ENCODE measurements around the gene TTPAL.
A peak's percentile ranks its signal among the peaks of the same experiment; 100 is the strongest.

TTPAL gene

DNA sequence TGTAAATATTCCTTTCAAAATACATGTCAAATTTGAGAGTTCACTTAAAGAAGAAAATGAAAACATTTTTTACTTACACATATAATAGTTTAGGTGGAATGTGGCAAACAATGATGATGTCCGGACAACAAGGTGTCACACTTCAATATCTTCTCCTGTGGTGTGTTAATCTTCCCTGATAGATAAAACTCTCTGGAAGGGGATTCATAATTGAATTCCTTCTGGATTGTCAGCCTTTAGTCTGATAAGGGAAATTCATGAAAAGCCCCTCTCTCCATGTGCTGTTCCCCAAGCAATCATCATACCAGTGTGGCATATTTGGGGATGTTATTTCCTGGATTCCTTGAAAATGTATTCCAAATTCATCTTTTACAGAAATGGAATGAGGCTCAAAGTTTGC lies 47.2 kb downstream of the TTPAL start:
- peak overlapping the region; percentile 75 for H3K9ac ChIP-seq (ENCODE audit: low read length)
- no peaks in the 10 kb centered on the region for H3F3A ChIP-seq (ENCODE audit: insufficient read depth)
- no peaks in the 10 kb centered on the region for H3K36me3 ChIP-seq (ENCODE audit: low read length)
- no peaks in the 10 kb centered on the region for H4K20me1 ChIP-seq (ENCODE audit: low read depth, low read length)
- H3K27me3 ChIP-seq (ENCODE audit: low read length) = no peaks in the 10 kb centered on the region
- H3K4me3 ChIP-seq (ENCODE audit: insufficient read depth, low read length, poor library complexity, severe bottlenecking) = no peak overlapping the region
- peak overlapping the region; percentile 71 for H3K4me2 ChIP-seq (ENCODE audit: low read depth, low read length, poor library complexity, severe bottlenecking)
- no peak overlapping the region for H3K27ac ChIP-seq (ENCODE audit: low read depth, low read length)
- no peaks in the 10 kb centered on the region for H3K9me3 ChIP-seq (ENCODE audit: insufficient read depth, low read length)
- TF ChIP-seq CTCF (IDR thresholded peaks at IDR 0.05; ENCODE audit: insufficient read depth, low read length, poor library complexity, severe bottlenecking) (no peak), EZH2phosphoT487 (conservative IDR thresholded peaks at IDR 0.05; ENCODE audit: low read length) (no peak)
- peaks cover 39% of the 10 kb centered on the region for H3K79me2 ChIP-seq (ENCODE audit: insufficient read depth, low read length)
- H3K9me2 ChIP-seq (replicated peaks; ENCODE audit: insufficient read depth, low read length) = no peaks in the 10 kb centered on the region
- peak overlapping the region; percentile 65 for H2AFZ ChIP-seq (ENCODE audit: low read depth, low read length, severe bottlenecking)

GRCh38 chr20:44523746-44524145 lies 48.1 kb downstream of the TTPAL start:
- H3K9me2 ChIP-seq (replicated peaks; ENCODE audit: insufficient read depth, low read length) = no peaks in the 10 kb centered on the region
- H3K79me2 ChIP-seq (ENCODE audit: insufficient read depth, low read length) = peaks cover 30% of the 10 kb centered on the region
- no peak overlapping the region for H3K4me2 ChIP-seq (ENCODE audit: low read depth, low read length, poor library complexity, severe bottlenecking)
- no peak overlapping the region for H3K27ac ChIP-seq (ENCODE audit: low read depth, low read length)
- H4K20me1 ChIP-seq (ENCODE audit: low read depth, low read length) = no peaks in the 10 kb centered on the region
- TF ChIP-seq EZH2phosphoT487 (conservative IDR thresholded peaks at IDR 0.05; ENCODE audit: low read length) (no peak), CTCF (IDR thresholded peaks at IDR 0.05; ENCODE audit: insufficient read depth, low read length, poor library complexity, severe bottlenecking) (no peak)
- no peak overlapping the region for H3K9ac ChIP-seq (ENCODE audit: low read length)
- H3K27me3 ChIP-seq (ENCODE audit: low read length) = no peaks in the 10 kb centered on the region
- no peak overlapping the region for H2AFZ ChIP-seq (ENCODE audit: low read depth, low read length, severe bottlenecking)
- H3K36me3 ChIP-seq (ENCODE audit: low read length) = no peaks in the 10 kb centered on the region
- H3K9me3 ChIP-seq (ENCODE audit: insufficient read depth, low read length) = no peaks in the 10 kb centered on the region
- no peak overlapping the region for H3K4me3 ChIP-seq (ENCODE audit: insufficient read depth, low read length, poor library complexity, severe bottlenecking)
- H3F3A ChIP-seq (ENCODE audit: insufficient read depth) = no peaks in the 10 kb centered on the region

- no peaks in the 10 kb centered on the region for H3K27me3 ChIP-seq (ENCODE audit: low read length)
- no peaks in the 10 kb centered on the region for H4K20me1 ChIP-seq (ENCODE audit: low read depth, low read length)
- H3K9me3 ChIP-seq (ENCODE audit: insufficient read depth, low read length) = no peaks in the 10 kb centered on the region
- H3K36me3 ChIP-seq (ENCODE audit: low read length) = no peaks in the 10 kb centered on the region
- H3K9me2 ChIP-seq (replicated peaks; ENCODE audit: insufficient read depth, low read length) = no peaks in the 10 kb centered on the region
- H3K79me2 ChIP-seq (ENCODE audit: insufficient read depth, low read length) = peaks cover 7% of the 10 kb centered on the region
- no peak overlapping the region for H3K9ac ChIP-seq (ENCODE audit: low read length)
- H3K27ac ChIP-seq (ENCODE audit: low read depth, low read length) = no peak overlapping the region
- no peak overlapping the region for H2AFZ ChIP-seq (ENCODE audit: low read depth, low read length, severe bottlenecking)
- H3K4me3 ChIP-seq (ENCODE audit: insufficient read depth, low read length, poor library complexity, severe bottlenecking) = no peak overlapping the region
- H3K4me2 ChIP-seq (ENCODE audit: low read depth, low read length, poor library complexity, severe bottlenecking) = no peak overlapping the region
- H3F3A ChIP-seq (ENCODE audit: insufficient read depth) = no peaks in the 10 kb centered on the region
- TF ChIP-seq EZH2phosphoT487 (conservative IDR thresholded peaks at IDR 0.05; ENCODE audit: low read length) = no peak
- no peak for TF ChIP-seq CTCF (IDR thresholded peaks at IDR 0.05; ENCODE audit: insufficient read depth, low read length, poor library complexity, severe bottlenecking)
Measured at GRCh38 chr20:44526129-44526528, 50.5 kb downstream of the TTPAL start.

Measured in SU-DHL-6 (cell line).